GM19025 (cell line): ENCODE results near the gene DCST1.

ENCODE experiments used
- ATAC-seq: cut with Tn5 transposase; IDR thresholded peaks from one replicate; pipeline ENCODE4 v1.9.1; 2021; ENCODE audit warnings: mild to moderate bottlenecking, low read depth, moderate library complexity; ENCODE audit not compliant: unreplicated experiment

Gene DCST1

DNA sequence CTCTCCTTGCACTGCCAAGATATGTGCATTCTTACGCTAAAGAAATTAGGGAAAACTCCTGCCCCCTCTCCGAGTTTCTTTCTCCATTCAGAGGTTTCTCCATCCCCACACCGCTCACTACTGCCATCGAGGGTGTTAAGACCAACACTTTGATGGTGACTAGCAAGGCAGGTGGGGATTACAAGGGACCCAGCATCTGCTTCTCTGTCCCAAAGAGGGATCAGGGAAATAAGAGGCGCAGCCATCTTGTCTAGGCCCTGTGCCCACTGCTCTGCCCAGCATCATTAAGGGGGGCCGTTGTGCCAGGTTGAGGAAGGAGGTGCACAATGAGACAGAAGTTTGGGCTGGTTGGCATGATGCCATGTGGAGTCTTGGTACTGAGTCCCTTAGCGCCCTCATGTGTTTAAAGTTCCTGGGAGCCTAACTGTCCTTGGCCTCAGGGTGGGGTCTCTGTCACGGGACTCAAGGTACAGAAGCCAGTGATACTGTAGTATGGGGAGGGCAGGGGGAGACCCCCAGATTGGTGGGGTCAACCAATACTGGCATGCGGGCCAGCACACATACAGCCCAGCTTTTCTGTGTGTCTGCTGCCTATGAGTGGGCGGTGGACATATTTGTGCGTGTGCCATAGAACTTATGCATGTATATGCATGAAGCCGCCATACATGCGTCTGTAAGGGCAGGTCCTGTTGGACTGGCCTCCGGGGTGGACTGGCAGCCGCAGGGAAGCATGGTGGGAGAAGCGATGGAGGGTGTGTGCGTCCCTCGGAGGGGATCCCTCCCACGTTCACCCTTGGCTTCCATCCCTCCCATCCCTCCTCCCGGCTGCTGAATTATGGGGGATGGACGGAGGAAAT is 50.5 kb downstream of the DCST1 start:
- no peak for ATAC-seq

DNA sequence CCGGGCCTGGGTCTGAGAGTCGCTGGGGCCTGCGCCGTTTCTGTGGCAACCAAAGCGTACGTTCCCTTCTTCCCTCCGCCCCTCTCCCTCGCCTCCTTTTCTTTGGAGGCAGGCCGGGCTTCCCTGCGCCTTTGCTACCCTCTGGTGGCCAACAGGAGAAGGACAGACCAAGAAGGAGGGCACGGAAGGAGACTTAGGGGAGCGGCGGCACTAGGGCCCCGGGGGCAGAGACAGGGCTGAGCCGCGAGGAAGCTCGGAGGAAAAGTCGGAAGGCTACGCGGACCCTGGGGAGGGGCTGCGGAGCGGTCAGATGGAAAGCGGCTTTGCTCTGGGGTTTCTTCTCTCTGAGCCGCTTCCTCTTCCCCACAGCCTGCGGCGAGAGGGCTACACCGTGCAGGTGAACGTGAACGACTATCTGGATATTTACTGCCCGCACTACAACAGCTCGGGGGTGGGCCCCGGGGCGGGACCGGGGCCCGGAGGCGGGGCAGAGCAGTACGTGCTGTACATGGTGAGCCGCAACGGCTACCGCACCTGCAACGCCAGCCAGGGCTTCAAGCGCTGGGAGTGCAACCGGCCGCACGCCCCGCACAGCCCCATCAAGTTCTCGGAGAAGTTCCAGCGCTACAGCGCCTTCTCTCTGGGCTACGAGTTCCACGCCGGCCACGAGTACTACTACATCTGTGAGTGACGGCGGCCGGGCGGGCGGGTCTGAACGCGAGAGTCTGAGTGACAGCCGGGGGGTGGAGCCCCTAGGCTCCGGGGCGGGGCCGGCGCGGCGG is 51.3 kb downstream of the DCST1 start:
- peak; percentile 82 for ATAC-seq

DNA sequence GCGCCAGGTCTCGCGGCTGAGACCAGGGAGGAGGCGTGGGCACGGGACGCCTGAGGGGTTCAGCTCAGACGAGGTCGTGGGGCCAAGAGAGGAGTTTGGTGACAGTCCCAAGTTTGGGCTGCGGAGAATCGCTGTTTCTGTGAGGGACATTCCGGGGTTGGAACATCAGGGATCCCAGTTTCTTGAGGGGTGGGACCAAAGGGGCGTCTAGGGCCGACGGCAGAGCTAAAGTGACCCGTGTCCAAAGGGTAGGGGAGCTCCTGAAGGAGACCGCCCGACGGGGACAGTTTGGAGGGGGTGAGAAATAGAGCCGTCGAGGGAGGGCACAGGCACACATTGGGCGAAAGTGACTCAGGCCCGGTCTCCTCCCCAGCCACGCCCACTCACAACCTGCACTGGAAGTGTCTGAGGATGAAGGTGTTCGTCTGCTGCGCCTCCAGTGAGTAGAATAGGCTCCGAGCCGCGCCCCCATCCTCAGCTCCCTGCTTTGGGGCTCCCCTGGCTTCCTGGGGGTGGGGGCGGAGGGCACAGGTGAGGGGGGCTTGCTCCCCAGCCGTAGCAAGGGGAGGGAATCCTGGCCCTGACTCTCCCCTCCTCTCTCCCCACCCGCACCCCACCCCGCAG is 52.0 kb downstream of the DCST1 start:
- ATAC-seq: no peak

- ATAC-seq: no peak
Measured at GRCh38 chr1:155086128-155086741, 52.6 kb downstream of the DCST1 start.

- no peak for ATAC-seq
Measured at GRCh38 chr1:155086856-155087535, 53.4 kb downstream of the DCST1 start.

DNA sequence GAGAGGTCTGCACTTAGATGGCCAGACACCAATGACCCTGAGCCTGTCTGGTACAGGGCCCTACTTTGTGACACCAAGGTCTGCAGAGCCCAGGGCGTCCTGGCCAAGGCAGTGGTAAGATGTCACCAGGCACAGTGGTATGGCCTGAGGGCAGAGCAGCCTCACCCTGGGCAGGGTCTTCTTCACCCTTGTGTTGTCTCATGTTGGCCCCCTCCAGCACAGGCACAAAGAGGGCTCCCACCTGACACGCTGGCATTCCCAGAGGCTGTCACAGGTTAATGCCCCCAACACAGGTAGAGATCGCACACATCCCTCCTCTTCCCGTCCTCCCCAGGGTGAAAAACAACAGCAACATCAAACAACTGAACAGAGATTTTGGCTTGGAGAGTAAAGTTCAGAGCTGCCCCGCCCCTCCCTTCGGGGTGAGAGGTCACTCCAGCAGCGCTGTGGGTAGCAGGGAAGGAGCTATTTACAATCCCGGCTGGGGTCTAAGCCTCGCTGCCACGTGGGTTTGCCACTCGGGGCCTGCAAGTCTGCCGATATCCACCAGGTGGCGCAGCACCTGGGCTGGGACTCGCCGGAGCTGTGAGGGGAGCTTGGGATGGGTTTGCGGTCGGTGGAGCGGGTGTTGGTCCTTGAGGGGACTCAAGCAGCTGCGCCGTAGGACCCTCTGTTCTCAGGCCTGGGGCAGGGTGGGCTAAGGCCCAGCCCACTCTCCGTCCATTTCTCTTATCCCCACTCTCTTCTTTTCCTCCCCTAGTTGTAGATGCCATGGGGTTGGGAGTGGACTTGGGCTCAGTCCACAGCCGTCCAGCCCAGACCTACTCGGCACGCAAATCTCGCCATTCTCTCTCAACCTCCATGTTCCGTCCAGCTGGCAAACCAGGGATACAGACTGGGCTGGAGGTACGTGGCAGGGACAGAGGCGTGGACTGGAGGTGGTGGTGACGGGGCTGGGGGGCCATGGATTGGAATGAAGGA is 57.7 kb downstream of the DCST1 start:
- no peak for ATAC-seq

DNA sequence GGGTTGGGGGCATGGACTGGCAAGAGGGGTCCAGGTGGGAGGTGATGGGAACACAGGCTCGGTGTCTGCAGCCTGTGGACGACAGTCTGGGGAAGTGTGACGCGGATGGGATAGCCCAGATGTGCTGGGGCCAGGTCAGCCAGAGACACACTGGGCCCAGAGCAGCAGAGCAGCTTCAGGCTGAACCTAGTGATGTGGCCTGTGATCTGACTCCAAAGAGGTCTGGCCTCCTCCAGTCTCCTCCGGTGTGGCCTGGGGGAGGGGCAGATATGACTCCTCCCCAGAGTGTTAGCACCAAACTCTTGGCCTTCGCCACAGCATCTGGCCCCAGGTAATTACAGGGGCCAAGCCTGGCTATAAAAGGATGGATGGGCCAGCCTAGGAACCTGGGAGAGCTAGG is 58.5 kb downstream of the DCST1 start:
- ATAC-seq: no peak

- no peak for ATAC-seq
Measured at GRCh38 chr1:155092641-155093040, 59.0 kb downstream of the DCST1 start.

DNA sequence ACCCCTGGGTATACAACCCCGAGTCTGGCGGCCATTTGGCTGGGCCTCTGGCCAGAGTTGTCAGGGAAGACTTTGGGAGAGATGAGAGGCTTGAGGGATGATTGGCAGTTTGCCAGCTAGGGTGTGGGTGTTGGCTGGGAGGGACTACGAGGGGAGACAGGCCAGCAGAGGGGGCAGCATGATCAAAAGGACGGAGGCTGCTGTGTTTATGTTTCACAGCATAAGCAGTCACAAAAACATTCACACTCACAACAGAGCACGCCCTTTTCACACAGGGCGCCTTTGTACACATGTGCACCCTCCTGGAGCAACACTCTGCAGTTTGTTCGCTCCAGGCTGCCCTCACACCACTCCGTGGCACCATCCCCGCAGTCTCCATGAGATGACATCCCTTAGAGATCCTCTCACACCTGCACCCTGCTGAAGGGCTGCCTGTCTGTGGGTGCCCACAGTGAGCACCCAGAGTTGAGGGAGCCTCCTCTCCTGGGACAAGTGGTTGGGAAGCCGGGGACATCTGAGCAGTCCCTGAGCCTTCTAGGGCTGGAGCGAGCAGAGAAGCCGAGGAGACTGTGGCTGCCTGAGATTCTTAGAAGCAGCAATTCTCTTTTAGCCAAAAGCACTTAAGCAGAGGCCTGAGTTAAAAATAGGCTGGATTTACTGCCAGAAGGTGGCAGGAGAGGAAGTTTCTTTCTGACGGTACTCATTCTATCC is 60.4 kb downstream of the DCST1 start:
- ATAC-seq: no peak

DNA sequence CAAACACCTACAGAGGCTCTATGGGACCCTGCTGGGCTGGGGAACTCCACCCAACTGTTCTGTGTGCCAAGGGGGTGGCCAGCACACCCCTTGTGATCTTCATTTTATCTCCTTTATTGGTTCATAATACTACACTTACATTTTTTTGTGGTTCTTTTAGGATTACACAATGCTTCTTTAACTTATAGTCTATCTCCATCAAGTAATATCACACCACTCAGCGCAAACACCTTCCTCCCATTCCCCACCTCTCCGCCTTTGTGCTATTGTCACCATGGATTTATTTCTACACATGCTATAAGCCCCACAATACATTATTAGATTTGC is 61.0 kb downstream of the DCST1 start:
- ATAC-seq: no peak

DNA sequence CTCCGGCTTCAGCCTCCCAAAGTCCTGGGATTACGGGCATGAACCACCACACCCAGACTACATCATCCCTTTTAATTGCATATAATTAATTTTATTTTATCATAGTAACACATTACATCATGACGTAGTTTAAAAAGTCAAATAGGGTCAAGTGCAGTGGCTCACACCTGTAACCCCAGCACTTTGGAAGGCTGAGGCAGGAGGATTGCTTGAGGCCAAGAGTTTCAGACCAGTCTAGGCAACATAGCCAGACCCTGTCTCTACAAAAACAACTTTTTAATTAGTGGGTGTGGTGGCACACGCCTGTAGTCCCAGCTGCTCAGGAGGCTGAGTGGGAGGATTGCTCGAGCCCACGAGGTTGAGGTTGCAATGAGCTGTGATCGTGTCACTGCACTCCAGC is 65.7 kb downstream of the DCST1 start:
- ATAC-seq: no peak
